Osteoblast (primary cell): ENCODE data around the gene AMBP. TPM values are rescaled to one million over a fixed set of nuclear protein-coding genes. Genes with fewer than 3 reads are reported as not detected.

ENCODE experiments used
- DNase-seq: peaks from one replicate; pipeline ENCODE4 v3.0.0; 2011; ENCODE audit warnings: low spot score, mixed read lengths; ENCODE audit not compliant: insufficient read length; ENCODE audit errors: missing footprints
- H2AFZ ChIP-seq: 2 replicates; pipeline ENCODE4 v1.6.0; 2011; ENCODE audit warnings: mild to moderate bottlenecking, low read length
- H3K27ac ChIP-seq: 2 replicates; pipeline ENCODE4 v1.5.1; 2011; ENCODE audit warnings: mild to moderate bottlenecking, low read depth, low read length, moderate library complexity
- H3K27me3 ChIP-seq: 2 replicates; pipeline ENCODE4 v1.6.0; 2012; ENCODE audit warnings: mild to moderate bottlenecking, control low read depth, inconsistent platforms, low read length, moderate library complexity; ENCODE audit not compliant: insufficient read depth
- H3K36me3 ChIP-seq: 2 replicates; pipeline ENCODE4 v1.5.1; 2011; ENCODE audit warnings: mild to moderate bottlenecking, low read length, control low read depth, moderate library complexity; ENCODE audit not compliant: insufficient read depth
- H3K4me1 ChIP-seq: 2 replicates; pipeline ENCODE4 v1.5.1; 2011; ENCODE audit warnings: mild to moderate bottlenecking, low read length, control low read depth, moderate library complexity; ENCODE audit not compliant: insufficient read depth
- H3K4me2 ChIP-seq: 2 replicates; pipeline ENCODE4 v1.6.0; 2011; ENCODE audit warnings: mild to moderate bottlenecking, low read length; ENCODE audit not compliant: insufficient read depth
- H3K4me3 ChIP-seq: fragments of 200-600 bp; sonication (generic); 3 replicates; pipeline ENCODE4 v1.5.1; 2012; ENCODE audit warnings: mild to moderate bottlenecking, low read length, inconsistent platforms; ENCODE audit not compliant: insufficient read depth
- H3K79me2 ChIP-seq: 2 replicates; pipeline ENCODE4 v1.6.0; 2012; ENCODE audit warnings: mild to moderate bottlenecking, low read length, control low read depth, inconsistent platforms; ENCODE audit not compliant: insufficient read depth
- H3K9me3 ChIP-seq: 2 replicates; pipeline ENCODE4 v1.5.1; 2011; ENCODE audit warnings: low read depth, low read length, control low read depth
- H4K20me1 ChIP-seq: 2 replicates; pipeline ENCODE4 v1.6.0; 2012; ENCODE audit warnings: mild to moderate bottlenecking, low read length, control low read depth; ENCODE audit not compliant: insufficient read depth
- total RNA-seq: library from RNA; depleted of rRNA; stranded (reverse); fragments of >200 nt; gene quantifications from 2 replicates; pipeline ENCODE4 v1.2.3, GENCODE V29; 2012
- TF ChIP-seq, protein P1 (sequence below): IDR thresholded peaks from 2 replicates; pipeline ENCODE4 v1.5.1; 2011; ENCODE audit warnings: mild to moderate bottlenecking, low read depth, low read length, moderate library complexity; ENCODE audit errors: extremely low read depth

Gene AMBP
- total RNA-seq, 1 donor = not detected

DNA sequence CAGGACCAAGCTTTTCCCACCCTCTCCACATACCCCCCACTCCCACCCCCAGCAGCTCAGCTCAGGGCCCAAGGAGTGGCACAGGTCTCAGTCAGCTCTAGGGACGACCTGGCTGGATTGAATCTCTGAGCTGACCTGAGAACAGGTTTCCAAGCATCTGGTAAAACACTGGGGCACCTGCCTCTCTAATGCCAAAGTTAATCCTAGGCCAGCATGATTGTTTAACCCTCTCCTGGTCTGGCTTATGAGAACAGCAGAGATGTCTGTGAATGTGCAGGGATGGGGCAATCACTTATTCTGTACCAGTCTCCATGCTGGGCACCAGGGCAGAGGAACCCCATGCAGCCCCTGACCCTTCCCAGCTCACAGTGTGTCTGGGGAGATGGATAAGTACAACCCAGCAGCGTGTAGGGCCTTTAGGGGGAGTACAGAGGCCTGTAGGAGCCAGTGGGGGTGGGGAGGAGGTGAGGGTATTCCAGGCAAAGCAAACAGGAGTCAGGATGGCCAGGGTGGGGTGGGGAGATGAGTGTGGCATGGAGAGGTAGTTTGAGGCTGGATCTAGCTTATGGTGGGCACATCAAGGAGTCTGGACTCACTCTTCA lies 21.7 kb upstream of the AMBP start:
- Histone ChIP-seq H3K9me3 (peaks cover 6% of the 10 kb centered on the region), H4K20me1 (no peaks in the 10 kb centered on the region), H3K27me3 (peaks cover 37% of the 10 kb centered on the region), H3K4me1 (no peaks in the 10 kb centered on the region), H3K4me2 (no peak overlapping the region), H3K79me2 (no peaks in the 10 kb centered on the region), H3K4me3 (no peak overlapping the region), H3K27ac (no peak overlapping the region), H2AFZ (no peak overlapping the region), H3K36me3 (no peaks in the 10 kb centered on the region)
- peak; percentile 61 for DNase-seq
- TF ChIP-seq, protein P1, sequence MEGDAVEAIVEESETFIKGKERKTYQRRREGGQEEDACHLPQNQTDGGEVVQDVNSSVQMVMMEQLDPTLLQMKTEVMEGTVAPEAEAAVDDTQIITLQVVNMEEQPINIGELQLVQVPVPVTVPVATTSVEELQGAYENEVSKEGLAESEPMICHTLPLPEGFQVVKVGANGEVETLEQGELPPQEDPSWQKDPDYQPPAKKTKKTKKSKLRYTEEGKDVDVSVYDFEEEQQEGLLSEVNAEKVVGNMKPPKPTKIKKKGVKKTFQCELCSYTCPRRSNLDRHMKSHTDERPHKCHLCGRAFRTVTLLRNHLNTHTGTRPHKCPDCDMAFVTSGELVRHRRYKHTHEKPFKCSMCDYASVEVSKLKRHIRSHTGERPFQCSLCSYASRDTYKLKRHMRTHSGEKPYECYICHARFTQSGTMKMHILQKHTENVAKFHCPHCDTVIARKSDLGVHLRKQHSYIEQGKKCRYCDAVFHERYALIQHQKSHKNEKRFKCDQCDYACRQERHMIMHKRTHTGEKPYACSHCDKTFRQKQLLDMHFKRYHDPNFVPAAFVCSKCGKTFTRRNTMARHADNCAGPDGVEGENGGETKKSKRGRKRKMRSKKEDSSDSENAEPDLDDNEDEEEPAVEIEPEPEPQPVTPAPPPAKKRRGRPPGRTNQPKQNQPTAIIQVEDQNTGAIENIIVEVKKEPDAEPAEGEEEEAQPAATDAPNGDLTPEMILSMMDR = no peak

DNA sequence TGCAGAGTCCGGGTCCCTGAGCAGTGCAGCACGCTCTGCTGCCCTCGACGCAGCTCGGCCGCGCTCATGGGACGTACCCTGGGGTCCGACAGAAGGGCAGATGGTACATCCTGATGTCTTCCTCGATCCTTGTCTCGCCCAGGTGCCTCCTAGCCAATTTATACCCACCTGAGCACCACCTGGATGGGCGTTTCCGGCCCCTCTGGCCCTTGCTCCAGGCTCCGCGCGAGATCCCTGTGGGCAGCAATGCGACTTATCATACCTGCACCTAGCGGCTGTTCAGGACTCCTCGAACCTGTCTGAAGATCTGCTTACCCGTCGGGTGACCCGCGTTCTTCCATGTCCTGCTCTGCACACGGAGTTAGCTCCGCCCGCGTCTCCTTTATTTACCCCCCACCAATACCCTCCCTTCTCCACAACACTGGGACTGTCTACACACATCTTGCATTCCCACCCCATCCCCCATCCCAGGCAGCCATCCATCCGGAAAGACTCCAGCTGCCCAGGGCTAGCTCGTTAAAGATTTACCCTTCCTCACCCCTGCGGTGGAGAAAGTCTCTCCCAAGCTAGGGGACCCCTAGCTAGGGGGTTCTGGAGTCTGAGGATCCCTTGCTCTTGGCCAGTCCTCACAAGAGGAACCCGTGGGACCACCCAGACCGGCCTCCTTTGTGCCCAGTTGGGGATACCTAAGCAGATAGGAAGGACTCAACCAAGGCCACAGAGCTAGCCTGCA lies 21.0 kb upstream of the AMBP start, which contains the start of gene KIF12:
KIF12 (minus strand) TSS at position 357 of the 733 bp plus-strand sequence; CDS start at position 341, 16 bp downstream.
- Histone ChIP-seq H3K79me2 (no peaks in the 10 kb centered on the region), H3K4me1 (no peaks in the 10 kb centered on the region), H3K36me3 (no peaks in the 10 kb centered on the region), H3K4me2 (peak within 1 kb of the TSS; percentile 53), H3K27me3 (peaks cover 30% of the 10 kb centered on the region), H3K27ac (no peak within 1 kb of the TSS), H3K4me3 (peak within 1 kb of the TSS; percentile 54), H2AFZ (no peak within 1 kb of the TSS), H4K20me1 (no peaks in the 10 kb centered on the region), H3K9me3 (peaks cover 6% of the 10 kb centered on the region)
- DNase-seq = peak; percentile 38
- TF ChIP-seq, protein P1 = no peak

DNA sequence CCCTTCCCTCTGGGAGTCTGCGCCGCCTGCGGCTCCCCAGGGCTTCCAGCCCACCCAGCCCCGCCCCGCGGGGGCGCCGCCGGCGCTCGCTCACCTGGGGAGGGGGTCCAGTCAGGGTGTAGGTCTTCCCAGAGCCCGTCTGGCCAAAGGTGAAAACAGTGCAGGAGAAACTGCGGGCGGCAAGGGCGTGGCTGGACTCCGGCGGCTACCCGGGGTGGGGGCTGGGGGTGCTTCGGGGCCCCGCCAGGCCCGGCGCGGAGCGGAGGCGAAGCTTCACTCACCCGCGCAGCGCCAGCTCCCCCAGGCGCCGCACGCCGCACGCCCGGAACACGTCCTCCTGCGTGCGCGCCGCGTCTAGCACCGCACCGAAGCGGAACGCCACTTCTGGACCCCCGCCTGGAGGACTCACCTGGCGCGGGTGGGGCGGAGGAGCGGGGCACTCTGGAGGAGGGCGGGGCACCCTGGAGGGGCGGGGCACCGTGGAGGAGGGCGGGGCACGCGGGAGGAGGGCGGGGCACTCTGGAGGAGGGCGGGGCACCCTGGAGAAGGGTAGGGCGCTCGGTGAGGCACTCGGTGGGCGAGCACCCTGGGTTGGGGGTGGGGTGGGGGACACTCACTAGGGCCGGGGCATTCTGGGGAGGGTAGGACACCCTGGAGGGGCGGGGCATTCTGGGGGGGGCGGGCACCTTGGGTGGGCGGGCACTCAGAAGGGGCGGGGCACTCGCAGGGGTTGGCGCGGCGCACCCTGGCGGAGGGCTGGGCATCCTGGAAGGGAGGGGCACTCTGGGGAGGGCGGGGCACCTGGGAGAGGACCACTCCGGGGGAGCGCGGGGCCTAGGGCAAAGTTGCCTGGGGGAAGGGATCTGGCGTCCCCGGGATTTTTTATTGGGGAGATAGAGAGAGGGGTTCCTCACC lies 20.2 kb upstream of the AMBP start:
- H2AFZ ChIP-seq = no peak overlapping the region
- H3K4me1 ChIP-seq = no peaks in the 10 kb centered on the region
- H3K36me3 ChIP-seq = no peaks in the 10 kb centered on the region
- no peaks in the 10 kb centered on the region for H3K79me2 ChIP-seq
- H4K20me1 ChIP-seq = no peaks in the 10 kb centered on the region
- TF ChIP-seq, protein P1 = no peak
- H3K4me3 ChIP-seq = peak overlapping the region; percentile 54
- peak overlapping the region; percentile 53 for H3K4me2 ChIP-seq
- H3K27me3 ChIP-seq = peaks cover 29% of the 10 kb centered on the region
- DNase-seq = peak; percentile 75
- no peak overlapping the region for H3K27ac ChIP-seq
- peaks cover 6% of the 10 kb centered on the region for H3K9me3 ChIP-seq
